ENCODE data around the gene TM7SF3. TPM values are rescaled to one million over a fixed set of nuclear protein-coding genes. Genes with fewer than 3 reads are reported as not detected.

TM7SF3 gene
- total RNA-seq, 4 donors from 2014 or later, result 38.6 to 123 (median 47.5) TPM

DNA sequence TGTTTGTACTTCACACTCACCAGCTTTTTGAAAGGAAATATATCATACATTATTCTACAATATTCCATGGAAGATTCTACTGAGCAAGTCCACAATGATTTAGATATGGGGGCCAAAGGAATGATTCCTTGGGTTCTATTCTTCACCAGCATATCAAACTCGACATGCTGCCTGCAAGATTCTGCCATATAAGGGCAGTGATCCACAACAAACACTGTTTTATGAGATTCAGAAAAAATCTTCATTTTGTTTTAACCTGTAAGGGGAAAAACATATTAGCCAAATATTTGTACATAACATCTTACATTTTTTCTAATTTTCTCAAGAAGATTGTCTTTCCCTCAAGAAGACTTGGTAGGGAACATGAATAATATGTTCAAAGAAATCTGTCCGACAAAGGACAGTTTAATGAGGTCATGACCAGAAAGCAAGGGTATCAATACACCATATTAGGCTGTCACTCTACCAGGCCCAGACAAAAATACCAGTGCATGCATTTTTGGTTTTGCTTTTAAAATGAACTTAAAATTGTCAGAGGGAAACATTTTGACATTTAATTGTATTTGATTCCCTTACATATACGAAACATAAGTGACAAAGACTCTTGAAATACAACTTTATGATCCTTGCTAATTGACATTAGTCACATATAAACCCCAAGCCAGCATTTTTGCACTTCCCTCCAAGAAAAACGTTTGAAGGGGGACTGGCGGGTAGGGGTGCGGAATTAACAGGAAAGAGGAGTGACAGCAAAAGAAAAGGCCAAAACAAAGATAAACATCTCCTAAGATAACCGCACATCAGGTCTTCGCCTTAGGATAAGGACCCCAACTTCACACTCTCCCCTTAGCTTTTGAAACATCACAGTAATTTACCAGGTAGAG lies 77.4 kb downstream of the TM7SF3 start:
- H3K27me3 ChIP-seq, result no peaks in the 10 kb centered on the region
- H3K4me3 ChIP-seq, result peak overlapping the region; percentile 40 to 88 (median 76)
- 8 to 9% methylated on average over 6 to 8 of the region's 8 CpGs for WGBS, 2 donors (ENCODE audit: low coverage in 1 of 2)
- H3K27ac ChIP-seq, result peak overlapping the region; percentile 93 to 97 (median 94)
- TF ChIP-seq POLR2A (IDR thresholded peaks at IDR 0.05) (no peak), POLR2AphosphoS5 (IDR thresholded peaks at IDR 0.05) (no peak), EP300 (IDR thresholded peaks at IDR 0.05; ENCODE audit: low read depth) (no peak)
- TF ChIP-seq, protein P1, sequence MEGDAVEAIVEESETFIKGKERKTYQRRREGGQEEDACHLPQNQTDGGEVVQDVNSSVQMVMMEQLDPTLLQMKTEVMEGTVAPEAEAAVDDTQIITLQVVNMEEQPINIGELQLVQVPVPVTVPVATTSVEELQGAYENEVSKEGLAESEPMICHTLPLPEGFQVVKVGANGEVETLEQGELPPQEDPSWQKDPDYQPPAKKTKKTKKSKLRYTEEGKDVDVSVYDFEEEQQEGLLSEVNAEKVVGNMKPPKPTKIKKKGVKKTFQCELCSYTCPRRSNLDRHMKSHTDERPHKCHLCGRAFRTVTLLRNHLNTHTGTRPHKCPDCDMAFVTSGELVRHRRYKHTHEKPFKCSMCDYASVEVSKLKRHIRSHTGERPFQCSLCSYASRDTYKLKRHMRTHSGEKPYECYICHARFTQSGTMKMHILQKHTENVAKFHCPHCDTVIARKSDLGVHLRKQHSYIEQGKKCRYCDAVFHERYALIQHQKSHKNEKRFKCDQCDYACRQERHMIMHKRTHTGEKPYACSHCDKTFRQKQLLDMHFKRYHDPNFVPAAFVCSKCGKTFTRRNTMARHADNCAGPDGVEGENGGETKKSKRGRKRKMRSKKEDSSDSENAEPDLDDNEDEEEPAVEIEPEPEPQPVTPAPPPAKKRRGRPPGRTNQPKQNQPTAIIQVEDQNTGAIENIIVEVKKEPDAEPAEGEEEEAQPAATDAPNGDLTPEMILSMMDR (IDR thresholded peaks at IDR 0.05), result no peak
- in situ Hi-C loops (cut with MboI; ENCODE audit: low pct_ligation_motif_present in 1 of 4, low pct_unique_long_range_greater_than_20kb in 1 of 4, low sequenced_read_pairs in 3 of 4), result no loop called here
- H3K9me3 ChIP-seq, result no peaks in the 10 kb centered on the region
- peaks cover 0 to 7% (median 0%) of the 10 kb centered on the region in 4 donors for H3K36me3 ChIP-seq
- intact Hi-C loops (cut with DNase I; ENCODE audit: low total_unique reads), result loop anchor here (5.0 kb wide), 1 partner anchor 76 kb away; the partner anchor contains the start of gene TM7SF3
- no peak for DNase-seq
- H3K4me1 ChIP-seq, result peaks cover 6 to 47% (median 34%) of the 10 kb centered on the region in 4 donors

DNA sequence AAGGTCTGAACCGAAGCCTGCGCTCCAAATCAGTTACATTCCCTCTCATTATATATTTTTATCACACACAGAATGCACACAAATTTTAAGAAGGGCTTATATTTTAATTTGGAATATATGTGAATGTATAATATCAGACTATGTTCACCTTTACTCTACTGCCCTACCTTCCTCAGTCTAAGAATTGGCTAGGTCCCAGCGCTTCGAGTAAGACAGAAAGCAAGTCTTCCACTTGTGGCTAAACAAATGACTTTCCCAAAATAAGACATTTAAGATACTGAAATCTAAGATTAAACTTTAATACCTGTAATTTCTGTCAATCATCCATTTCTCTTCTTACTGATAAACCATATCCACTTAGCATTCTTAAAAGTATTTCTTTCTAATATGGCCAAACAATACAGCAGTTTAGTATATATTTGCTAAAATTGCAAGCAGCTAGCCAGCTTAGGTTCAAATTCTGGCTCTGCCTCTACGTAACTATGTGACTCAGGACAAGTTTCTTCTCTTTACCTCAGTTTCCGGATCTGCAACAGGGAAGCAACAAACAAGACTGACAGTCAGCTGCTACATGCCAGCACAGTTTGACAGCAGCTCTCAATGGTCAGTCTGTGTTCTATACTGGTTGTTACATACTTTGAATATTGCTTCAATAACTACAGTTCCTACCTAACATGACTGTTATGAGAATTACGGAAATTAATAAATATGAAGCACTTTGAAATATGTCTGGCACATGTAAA lies 78.4 kb downstream of the TM7SF3 start:
- Histone ChIP-seq H3K27ac (peak overlapping the region in 3 of 4 donors; percentile 93 to 97 (median 96)), H3K27me3 (no peaks in the 10 kb centered on the region)
- 63 to 64% methylated on average over 7 of the region's 7 CpGs for WGBS, 2 donors (ENCODE audit: low coverage in 1 of 2)

DNA sequence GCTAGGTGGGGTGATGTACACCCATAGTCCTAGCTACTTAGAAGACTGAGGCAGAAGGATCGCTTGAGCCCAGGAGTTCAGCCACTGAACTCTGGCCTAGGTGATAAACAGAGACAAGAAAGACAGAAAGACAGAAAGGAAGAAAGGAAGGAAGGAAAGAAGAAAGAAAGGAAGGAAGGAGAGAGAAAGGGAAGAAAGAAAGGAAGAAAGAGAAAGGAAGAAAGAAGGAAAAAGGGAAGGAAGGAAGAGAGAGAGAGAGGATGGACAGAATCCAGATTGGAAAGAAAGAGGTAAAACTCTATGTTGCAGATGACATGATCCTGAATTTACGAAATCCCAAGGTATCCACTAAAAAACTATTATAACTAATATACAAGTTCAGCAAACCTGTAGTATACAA lies 84.6 kb downstream of the TM7SF3 start:
- peaks cover 0 to 44% (median 13%) of the 10 kb centered on the region in 4 donors for H3K36me3 ChIP-seq
- H3K9me3 ChIP-seq, result no peaks in the 10 kb centered on the region
- no peaks in the 10 kb centered on the region for H3K4me1 ChIP-seq
- in situ Hi-C loops (cut with MboI; ENCODE audit: low pct_ligation_motif_present in 1 of 4, low pct_unique_long_range_greater_than_20kb in 1 of 4, low sequenced_read_pairs in 3 of 4), result no loop called here
- WGBS, 2 donors (ENCODE audit: low coverage in 1 of 2), result 95 to 100% methylated on average over 2 of the region's 2 CpGs
- TF ChIP-seq EP300 (IDR thresholded peaks at IDR 0.05; ENCODE audit: low read depth) (no peak), POLR2AphosphoS5 (IDR thresholded peaks at IDR 0.05) (no peak), POLR2A (IDR thresholded peaks at IDR 0.05) (no peak)
- TF ChIP-seq, protein P1 (IDR thresholded peaks at IDR 0.05), result no peak
- intact Hi-C loops (cut with DNase I; ENCODE audit: low total_unique reads), result no loop called here
- no peaks in the 10 kb centered on the region for H3K27me3 ChIP-seq
- no peak overlapping the region for H3K4me3 ChIP-seq
- no peak for DNase-seq
- H3K27ac ChIP-seq, result no peak overlapping the region

More for the DNA sequence above, 78.4 kb downstream of the TM7SF3 start:
- Histone ChIP-seq H3K4me3 (no peak overlapping the region), H3K36me3 (peaks cover 0 to 10% (median 0%) of the 10 kb centered on the region in 4 donors), H3K4me1 (peaks cover 6 to 39% (median 33%) of the 10 kb centered on the region in 4 donors), H3K9me3 (no peaks in the 10 kb centered on the region)
- no peak for DNase-seq
- in situ Hi-C loops (cut with MboI; ENCODE audit: low pct_ligation_motif_present in 1 of 4, low pct_unique_long_range_greater_than_20kb in 1 of 4, low sequenced_read_pairs in 3 of 4), result no loop called here
- intact Hi-C loops (cut with DNase I; ENCODE audit: low total_unique reads), result loop anchor here (5.0 kb wide), 1 partner anchor 76 kb away; the partner anchor contains the start of gene TM7SF3
- TF ChIP-seq, protein P1 (IDR thresholded peaks at IDR 0.05), result no peak
- TF ChIP-seq POLR2AphosphoS5 (IDR thresholded peaks at IDR 0.05), result no peak
- TF ChIP-seq POLR2A (IDR thresholded peaks at IDR 0.05), result no peak
- TF ChIP-seq EP300 (IDR thresholded peaks at IDR 0.05; ENCODE audit: low read depth), result no peak

DNA sequence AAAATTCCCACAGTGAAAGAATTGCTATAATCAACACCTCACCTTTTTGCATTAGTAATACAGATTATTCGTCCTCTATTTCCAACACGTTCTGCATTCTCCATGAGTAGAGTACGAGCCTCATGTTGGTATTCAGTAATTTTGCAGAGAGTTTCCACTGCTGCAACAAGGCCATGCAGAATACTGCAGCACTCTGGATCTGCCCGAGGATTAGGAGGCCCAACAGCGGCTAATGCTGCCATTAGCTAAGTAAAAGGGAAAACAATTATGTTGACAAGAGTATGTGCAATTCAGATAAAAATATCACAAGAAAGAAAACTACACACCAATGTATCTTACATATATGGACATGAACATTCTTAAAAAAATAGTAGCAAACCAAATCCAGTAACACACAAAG lies 85.5 kb downstream of the TM7SF3 start:
- Histone ChIP-seq H3K27ac (no peak overlapping the region), H3K36me3 (peaks cover 0 to 48% (median 16%) of the 10 kb centered on the region in 4 donors), H3K4me1 (no peaks in the 10 kb centered on the region), H3K9me3 (no peaks in the 10 kb centered on the region), H3K4me3 (no peak overlapping the region), H3K27me3 (no peaks in the 10 kb centered on the region)
- WGBS, 2 donors (ENCODE audit: low coverage in 1 of 2), result 86 to 95% methylated on average over 3 to 5 of the region's 5 CpGs
- TF ChIP-seq, protein P1 (IDR thresholded peaks at IDR 0.05), result no peak
- TF ChIP-seq POLR2A (IDR thresholded peaks at IDR 0.05), result no peak
- no peak for TF ChIP-seq EP300 (IDR thresholded peaks at IDR 0.05; ENCODE audit: low read depth)
- TF ChIP-seq POLR2AphosphoS5 (IDR thresholded peaks at IDR 0.05), result no peak
- DNase-seq, result no peak
- intact Hi-C loops (cut with DNase I; ENCODE audit: low total_unique reads) (no loop called here), in situ Hi-C loops (cut with MboI; ENCODE audit: low pct_ligation_motif_present in 1 of 4, low pct_unique_long_range_greater_than_20kb in 1 of 4, low sequenced_read_pairs in 3 of 4) (no loop called here)

All from transverse colon (tissue), 4 donors.